ENCODE data around the gene THAP6.
"Not testable (repeated sequence)": the region's sequence is repeated elsewhere in the genome, so short reads cannot be mapped to it uniquely, and the experiment has no call there.

THAP6 gene

DNA sequence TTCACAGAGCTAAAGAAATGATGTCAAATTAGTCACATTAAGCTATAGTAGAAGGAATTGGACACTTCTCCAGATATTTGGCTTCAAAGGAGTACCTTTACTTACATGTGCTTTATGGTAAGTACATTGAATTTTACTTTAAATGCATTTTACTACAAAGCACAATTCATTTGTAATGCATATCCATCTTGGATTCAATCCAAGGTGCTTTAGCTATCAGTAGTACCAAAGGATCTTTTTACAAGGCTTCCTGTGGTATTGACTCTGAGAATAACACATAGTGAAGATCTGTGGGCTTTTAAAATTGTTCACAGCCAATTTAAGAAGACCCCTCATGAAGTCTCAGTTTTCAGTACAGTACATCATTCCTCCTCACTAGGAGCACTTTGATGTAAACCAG, 13.2 kb downstream of the THAP6 start:
- DNase-seq = no peak

DNA sequence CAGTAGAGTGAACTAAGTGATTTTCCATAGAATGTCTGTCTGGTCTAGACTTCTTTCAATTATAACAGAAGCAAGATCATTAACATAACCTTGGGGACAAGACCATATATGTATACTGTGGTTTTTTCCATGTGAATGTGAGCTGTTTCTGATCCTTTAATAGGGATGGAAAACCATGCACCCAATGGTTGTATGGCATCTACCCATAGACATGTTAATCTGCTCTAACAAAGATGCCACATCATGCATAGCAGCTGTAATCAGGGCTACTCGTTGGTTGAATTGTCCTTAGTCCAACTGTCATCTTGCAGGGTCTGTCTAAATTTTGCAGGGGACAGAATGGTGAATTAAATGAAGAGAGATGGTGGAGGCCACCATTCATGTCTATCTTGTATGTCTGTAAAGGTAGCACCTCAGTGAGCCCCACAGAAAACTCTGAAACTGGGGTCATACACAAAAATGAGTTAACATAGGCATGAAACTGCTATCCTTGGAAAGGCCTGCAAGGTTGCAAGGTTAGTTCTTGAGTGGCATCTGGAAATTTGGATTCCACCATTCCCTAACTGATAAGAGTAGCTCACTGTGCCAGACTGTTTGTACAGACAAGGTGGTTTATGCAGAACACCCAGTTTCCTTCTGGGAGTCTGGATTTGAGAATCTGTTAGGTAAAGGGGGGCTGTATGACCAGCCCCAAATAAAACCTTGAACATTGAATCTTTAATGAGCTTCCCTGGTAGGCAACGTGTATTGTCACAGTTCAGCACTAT, 16.5 kb downstream of the THAP6 start:
- no peak for DNase-seq

GRCh38 chr4:75531536-75532143, 17.4 kb downstream of the THAP6 start:
- not testable (repeated sequence) for DNase-seq

DNA sequence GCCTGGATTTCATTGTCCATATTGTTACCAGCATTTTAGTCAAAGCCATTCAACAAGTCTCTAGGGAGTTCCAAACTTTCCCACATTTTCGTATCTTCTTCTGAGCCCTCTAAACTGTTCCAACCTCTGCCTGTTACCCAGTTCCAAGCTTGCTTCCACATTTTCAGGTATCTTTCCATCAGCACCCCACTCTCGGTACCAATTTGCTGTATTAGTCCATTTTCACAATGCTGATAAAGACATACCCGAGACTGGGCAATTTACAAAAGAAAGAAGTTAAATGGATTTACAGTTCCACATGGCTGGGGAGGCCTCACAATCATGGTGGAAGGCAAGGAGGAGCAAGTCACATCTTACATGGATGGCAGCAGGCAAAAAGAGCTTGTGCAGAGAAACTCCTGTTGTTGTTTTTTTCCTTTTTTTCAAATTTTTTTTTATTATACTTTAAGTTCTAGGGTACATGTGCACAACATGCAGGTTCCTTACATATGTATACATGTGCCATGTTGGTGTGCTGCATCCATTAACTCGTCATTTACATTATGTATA, 19.1 kb downstream of the THAP6 start:
- not testable (repeated sequence) for DNase-seq

GRCh38 chr4:75533926-75534325, 19.7 kb downstream of the THAP6 start:
- not testable (repeated sequence) for DNase-seq

- not testable (repeated sequence) for DNase-seq
Observed at GRCh38 chr4:75537308-75537707, 23.0 kb downstream of the THAP6 start.

- no peak for DNase-seq
Observed at GRCh38 chr4:75542824-75543223, 28.6 kb downstream of the THAP6 start.

GRCh38 chr4:75544220-75544619, 29.9 kb downstream of the THAP6 start:
- not testable (repeated sequence) for DNase-seq

- no peak for DNase-seq
Observed at GRCh38 chr4:75544870-75545269, 30.6 kb downstream of the THAP6 start.

DNA sequence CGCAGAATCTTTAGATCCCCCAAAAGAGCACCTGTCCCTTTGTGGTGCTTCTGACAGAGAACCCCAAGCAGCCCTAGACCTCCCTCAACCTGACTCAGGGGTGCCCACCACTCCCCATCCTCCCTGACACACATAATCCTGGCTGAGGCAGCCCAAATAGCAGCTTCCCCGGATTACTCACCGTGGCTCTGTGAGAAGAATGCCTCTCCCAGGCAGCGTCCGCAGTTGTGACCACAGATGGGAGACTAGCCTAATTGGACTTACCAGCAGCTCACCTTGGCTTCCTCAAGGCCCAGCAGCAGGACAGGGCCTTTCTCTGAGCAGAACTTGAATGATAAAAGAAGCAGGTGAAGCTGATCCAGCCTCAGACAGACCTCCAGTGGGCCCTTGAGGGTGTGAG, 31.3 kb downstream of the THAP6 start:
- no peak for DNase-seq

DNA sequence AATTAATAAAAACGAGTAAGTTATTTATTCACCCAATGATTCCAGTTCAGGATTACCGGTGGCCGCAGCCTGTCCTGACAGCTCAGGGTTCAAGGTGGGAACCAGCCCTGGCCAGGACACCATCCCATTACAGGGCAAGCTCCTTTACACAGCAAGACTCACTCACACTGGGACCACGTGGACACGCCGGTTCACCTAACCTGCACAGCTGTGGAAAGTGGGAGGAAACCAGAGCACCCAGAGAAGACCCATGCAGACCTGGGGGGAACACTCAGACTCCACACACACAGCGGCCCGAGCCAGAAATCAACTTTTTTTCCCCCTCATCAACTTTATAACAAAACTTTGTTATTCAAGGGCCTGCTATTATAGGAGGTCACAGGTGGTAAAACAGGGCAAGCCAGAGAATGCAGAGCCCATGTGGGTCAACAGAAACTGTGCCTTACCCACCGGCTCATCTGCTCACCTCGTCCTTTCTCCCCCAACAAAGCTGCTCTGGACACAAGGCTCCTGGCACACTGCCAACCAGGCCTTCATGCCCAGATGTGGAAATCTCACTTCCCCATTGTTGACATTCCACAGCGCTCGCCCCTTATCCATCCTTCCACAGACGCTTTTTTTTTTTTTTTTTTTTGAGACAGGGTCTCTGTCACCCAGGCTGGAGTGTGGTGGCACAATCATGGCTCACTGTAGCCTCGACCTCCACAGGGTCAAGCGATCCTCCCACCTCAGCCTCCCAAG, 33.5 kb downstream of the THAP6 start:
- no peak for DNase-seq

GRCh38 chr4:75549019-75549418, 34.7 kb downstream of the THAP6 start:
- no peak for DNase-seq

DNA sequence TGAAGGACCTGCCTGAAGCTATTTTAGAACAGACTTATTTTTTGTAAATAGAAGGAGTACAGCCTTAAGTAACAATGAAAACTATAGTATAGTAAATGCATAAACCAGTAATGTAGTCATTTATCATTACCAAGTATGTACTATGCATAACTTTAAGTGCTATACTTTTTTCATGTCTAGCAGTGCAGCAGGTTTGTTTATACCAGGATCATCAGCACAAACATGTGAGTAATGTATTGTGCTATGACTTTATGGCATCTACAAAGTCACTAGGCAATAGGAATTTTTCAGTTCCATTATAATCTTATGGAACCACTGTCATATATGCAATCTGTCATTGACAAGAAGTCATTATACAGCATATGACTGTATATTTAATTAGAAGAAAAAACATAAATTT, 38.2 kb downstream of the THAP6 start:
- no peak for DNase-seq

DNA sequence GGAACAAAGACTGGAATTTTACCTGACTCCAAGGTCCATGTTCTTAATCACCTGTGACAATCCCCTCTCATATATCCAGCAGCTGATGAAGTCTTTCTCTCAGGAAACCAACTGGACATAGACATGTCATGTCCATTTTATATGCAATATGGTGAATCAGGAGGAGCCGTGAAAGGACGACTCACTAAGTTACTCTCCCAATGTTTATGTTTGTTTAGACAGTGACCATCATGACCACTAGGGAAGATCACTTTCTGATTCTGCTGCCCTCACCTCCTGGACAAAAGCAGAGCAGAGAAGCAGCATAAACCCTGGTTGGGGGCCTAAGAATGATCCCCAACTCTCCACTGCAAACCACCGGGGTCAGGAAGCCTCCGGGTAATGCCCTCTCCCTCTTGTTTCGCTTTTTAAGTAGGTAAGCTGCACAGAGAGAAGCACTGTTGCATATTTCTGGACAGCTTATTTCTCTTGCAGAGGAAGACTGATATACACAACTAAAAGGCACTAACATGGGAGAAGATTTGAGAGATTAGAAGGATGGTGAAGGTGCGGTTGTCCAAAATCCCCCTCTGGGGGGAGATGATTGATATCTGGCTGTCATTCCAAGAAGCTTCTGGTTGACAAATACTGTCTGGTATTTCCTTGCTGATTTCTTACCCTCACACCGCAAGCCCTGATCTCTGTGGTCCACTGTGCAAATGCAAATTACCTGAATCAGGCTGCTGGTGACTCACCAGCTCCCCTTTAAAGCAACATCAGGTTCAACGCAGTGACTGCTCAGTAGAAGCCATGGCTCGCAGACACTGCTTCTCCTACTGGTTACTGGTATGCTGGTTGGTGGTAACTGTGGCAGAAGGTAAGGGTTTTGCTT, 41.3 kb downstream of the THAP6 start, which contains the start of gene ODAPH:
Gene ODAPH, plus strand, starts transcription at position 773 of the 871 bp plus-strand sequence. Its CDS starts 17 bp downstream, at position 790.
- peak in 1 of 2 donors; percentile 3 for DNase-seq

- no peak for DNase-seq
Observed at GRCh38 chr4:75557696-75558095, 43.4 kb downstream of the THAP6 start.

DNA sequence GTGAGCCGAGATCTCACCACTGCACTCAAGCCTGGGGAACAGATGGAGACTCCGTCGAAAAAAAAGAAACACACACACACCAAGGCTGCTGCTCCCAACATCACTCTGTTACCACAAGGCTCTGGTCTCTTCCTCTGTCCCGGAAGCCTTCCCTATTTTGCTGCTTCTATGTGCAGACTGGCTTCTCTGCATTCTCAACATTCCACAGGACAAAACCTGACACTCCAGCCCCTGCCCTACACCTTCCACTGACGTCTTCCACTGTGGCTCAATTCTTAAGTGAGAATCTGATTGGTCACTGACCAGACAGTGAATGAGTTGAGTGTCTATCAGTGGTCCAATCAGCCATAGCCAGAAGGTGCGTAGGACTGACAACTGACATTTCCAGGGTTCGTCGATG, 47.5 kb downstream of the THAP6 start:
- DNase-seq = no peak

DNA sequence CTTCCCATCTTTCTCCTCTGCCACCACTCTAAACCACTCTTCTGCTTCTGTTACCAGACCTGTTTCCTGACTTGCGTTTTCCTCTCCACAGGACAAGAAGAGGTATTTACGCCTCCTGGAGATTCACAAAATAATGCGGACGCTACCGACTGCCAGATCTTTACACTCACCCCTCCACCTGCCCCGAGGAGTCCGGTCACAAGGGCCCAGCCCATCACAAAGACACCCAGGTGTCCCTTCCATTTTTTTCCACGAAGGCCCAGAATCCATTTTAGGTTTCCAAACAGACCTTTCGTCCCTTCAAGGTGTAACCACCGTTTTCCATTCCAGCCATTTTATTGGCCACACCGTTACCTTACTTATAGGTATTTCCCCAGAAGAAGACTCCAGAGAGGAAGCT, 49.8 kb downstream of the THAP6 start:
- no peak for DNase-seq

DNA sequence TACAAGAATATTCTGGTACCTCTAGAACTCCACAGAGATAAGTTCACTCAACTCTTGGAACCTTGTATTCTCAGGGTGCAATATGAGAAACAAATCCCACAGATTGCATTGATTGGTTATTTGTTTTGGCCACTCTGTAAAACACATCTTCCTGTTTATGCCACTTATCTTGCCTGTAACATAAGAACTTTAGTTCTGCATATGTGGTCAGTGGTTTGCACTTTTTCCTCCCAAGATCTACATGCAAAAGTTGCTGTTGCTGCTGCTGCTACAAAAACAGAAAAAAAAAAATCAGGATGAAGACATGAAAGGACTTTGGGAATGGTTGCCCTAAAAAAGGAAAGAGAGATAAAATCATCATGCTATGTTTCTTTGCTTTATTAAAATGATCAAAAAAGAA, 51.2 kb downstream of the THAP6 start:
- no peak for DNase-seq

DNA sequence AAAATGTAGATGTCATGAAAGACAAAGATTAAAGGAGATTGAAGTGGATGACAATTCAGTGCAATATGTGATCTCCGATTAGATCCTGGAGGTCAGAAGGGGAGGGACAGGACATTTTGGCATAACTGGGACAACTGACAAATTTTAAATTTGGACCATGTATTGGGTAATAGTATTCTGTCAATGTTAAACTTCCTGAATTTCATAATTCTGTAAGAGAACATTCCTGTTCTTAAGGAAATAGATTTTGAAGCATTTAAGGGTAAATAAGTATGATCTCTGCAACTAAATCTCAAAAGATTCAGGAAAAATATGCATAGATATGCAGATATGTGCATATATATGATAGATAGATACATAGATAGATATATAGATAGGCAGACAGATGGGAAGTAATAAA, 52.6 kb downstream of the THAP6 start:
- no peak for DNase-seq

GRCh38 chr4:75567725-75568124, 53.5 kb downstream of the THAP6 start:
- DNase-seq = no peak

Data from CD4-positive, alpha-beta T cell treated with Interleukin-4 for 1 hour (primary cell).